Ishikawa (cell line): ENCODE results near the gene IQCF6.

Source experiments
- CEBPB ChIP-seq: IDR thresholded peaks from 2 replicates; pipeline ENCODE4 v1.6.1; 2012
- EGR1 ChIP-seq: IDR thresholded peaks from 2 replicates; pipeline ENCODE4 v1.6.1; 2012
- EP300 ChIP-seq: IDR thresholded peaks from 2 replicates; pipeline ENCODE4 v1.6.1; 2012; ENCODE audit warnings: borderline replicate concordance
- FOXM1 ChIP-seq: IDR thresholded peaks from 2 replicates; pipeline ENCODE4 v1.6.1; 2012; ENCODE audit warnings: low read depth, borderline replicate concordance
- NFIC ChIP-seq: IDR thresholded peaks from 2 replicates; pipeline ENCODE4 v1.6.1; 2012
- RAD21 ChIP-seq: IDR thresholded peaks from 2 replicates; pipeline ENCODE4 v1.6.1; 2012; ENCODE audit warnings: low read depth
- TCF12 ChIP-seq: IDR thresholded peaks from 2 replicates; pipeline ENCODE4 v1.6.1; 2012; ENCODE audit warnings: low read depth
- YY1 ChIP-seq: IDR thresholded peaks from 2 replicates; pipeline ENCODE4 v1.6.1; 2012; ENCODE audit warnings: low read depth
- ZBTB7A ChIP-seq: IDR thresholded peaks from 2 replicates; pipeline ENCODE4 v1.6.1; 2012; ENCODE audit warnings: low read depth
- TF ChIP-seq, protein P1 (sequence below): IDR thresholded peaks from 2 replicates; pipeline ENCODE4 v1.6.1; 2012
- TF ChIP-seq, protein P2 (sequence below): IDR thresholded peaks from 2 replicates; pipeline ENCODE4 v1.6.1; 2012; ENCODE audit warnings: low read depth, mild to moderate bottlenecking

- TF ChIP-seq EP300, result no peak
- TF ChIP-seq ZBTB7A, result no peak
- TF ChIP-seq, protein P1, sequence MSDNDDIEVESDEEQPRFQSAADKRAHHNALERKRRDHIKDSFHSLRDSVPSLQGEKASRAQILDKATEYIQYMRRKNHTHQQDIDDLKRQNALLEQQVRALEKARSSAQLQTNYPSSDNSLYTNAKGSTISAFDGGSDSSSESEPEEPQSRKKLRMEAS, result no peak
- TF ChIP-seq RAD21, result no peak
- TF ChIP-seq TCF12, result no peak
- no peak for TF ChIP-seq NFIC
- TF ChIP-seq YY1, result no peak
- TF ChIP-seq, protein P2, sequence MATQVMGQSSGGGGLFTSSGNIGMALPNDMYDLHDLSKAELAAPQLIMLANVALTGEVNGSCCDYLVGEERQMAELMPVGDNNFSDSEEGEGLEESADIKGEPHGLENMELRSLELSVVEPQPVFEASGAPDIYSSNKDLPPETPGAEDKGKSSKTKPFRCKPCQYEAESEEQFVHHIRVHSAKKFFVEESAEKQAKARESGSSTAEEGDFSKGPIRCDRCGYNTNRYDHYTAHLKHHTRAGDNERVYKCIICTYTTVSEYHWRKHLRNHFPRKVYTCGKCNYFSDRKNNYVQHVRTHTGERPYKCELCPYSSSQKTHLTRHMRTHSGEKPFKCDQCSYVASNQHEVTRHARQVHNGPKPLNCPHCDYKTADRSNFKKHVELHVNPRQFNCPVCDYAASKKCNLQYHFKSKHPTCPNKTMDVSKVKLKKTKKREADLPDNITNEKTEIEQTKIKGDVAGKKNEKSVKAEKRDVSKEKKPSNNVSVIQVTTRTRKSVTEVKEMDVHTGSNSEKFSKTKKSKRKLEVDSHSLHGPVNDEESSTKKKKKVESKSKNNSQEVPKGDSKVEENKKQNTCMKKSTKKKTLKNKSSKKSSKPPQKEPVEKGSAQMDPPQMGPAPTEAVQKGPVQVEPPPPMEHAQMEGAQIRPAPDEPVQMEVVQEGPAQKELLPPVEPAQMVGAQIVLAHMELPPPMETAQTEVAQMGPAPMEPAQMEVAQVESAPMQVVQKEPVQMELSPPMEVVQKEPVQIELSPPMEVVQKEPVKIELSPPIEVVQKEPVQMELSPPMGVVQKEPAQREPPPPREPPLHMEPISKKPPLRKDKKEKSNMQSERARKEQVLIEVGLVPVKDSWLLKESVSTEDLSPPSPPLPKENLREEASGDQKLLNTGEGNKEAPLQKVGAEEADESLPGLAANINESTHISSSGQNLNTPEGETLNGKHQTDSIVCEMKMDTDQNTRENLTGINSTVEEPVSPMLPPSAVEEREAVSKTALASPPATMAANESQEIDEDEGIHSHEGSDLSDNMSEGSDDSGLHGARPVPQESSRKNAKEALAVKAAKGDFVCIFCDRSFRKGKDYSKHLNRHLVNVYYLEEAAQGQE, result no peak
- no peak for TF ChIP-seq CEBPB
- no peak for TF ChIP-seq FOXM1
- no peak for TF ChIP-seq EGR1
Measured at GRCh38 chr3:51779137-51779536, at the start of gene IQCF6.
